ENCODE measurements around the gene RNF123. TPM values are rescaled to one million over a fixed set of nuclear protein-coding genes. Genes with fewer than 3 reads are reported as not detected.
A peak's percentile ranks its signal among the peaks of the same experiment; 100 is the strongest.
"Not testable (repeated sequence)": the region's sequence is repeated elsewhere in the genome, so short reads cannot be mapped to it uniquely, and the experiment has no call there.

Gene RNF123
- total RNA-seq, 1 experiment from 2014 or later = 47.1 TPM

GRCh38 chr3:49694409-49695070 is 5.2 kb downstream of the RNF123 start:
- POLR2A ChIA-PET; H3K36me3 Mint-ChIP-seq; H3K9me3 Mint-ChIP-seq; H3K27ac Mint-ChIP-seq; ATAC-seq; H3K27me3 Mint-ChIP-seq (ENCODE audit: low read depth); H3K4me3 Mint-ChIP-seq; DNase-seq (ENCODE audit: low spot score); CTCF ChIA-PET; H3K4me1 Mint-ChIP-seq: not testable (repeated sequence)

- POLR2A ChIA-PET; H3K36me3 Mint-ChIP-seq; H3K27ac Mint-ChIP-seq; DNase-seq (ENCODE audit: low spot score); CTCF ChIA-PET; H3K27me3 Mint-ChIP-seq (ENCODE audit: low read depth); H3K9me3 Mint-ChIP-seq; H3K4me3 Mint-ChIP-seq; H3K4me1 Mint-ChIP-seq: not testable (repeated sequence)
- peak; percentile 33 for ATAC-seq
These were observed 6.1 kb downstream of the RNF123 start for GRCh38 chr3:49695350-49696015.

- no peaks in the 10 kb centered on the region for H3K27me3 Mint-ChIP-seq (ENCODE audit: low read depth)
- H3K4me3 Mint-ChIP-seq = no peak overlapping the region
- H3K9me3 Mint-ChIP-seq = no peaks in the 10 kb centered on the region
- DNase-seq (ENCODE audit: low spot score) (no peak), ATAC-seq (no peak)
- peaks cover 16% of the 10 kb centered on the region for H3K4me1 Mint-ChIP-seq
- no peak overlapping the region for H3K27ac Mint-ChIP-seq
- TF ChIP-seq ZNF425 (CRISPR knock-in tag; conservative IDR thresholded peaks at IDR 0.05) (no peak), SMAD3 (CRISPR knock-in tag; IDR thresholded peaks at IDR 0.05; ENCODE audit: borderline replicate concordance) (no peak), PREB (CRISPR knock-in tag; IDR thresholded peaks at IDR 0.05; ENCODE audit: borderline replicate concordance) (no peak), RELA (CRISPR knock-in tag; IDR thresholded peaks at IDR 0.05; ENCODE audit: borderline replicate concordance) (no peak), GABPB1 (CRISPR knock-in tag; IDR thresholded peaks at IDR 0.05) (no peak), MXD4 (CRISPR knock-in tag; IDR thresholded peaks at IDR 0.05; ENCODE audit: borderline replicate concordance) (no peak), ETV6 (CRISPR knock-in tag; IDR thresholded peaks at IDR 0.05) (no peak), E2F5 (CRISPR knock-in tag; IDR thresholded peaks at IDR 0.05) (no peak)
- CTCF ChIA-PET = interaction anchor here (0.8 to 3.4 kb wide), 2 partner anchors 104 to 159 kb away, joined by 4 to 29 read pairs; partner anchors contain the start of gene INKA1
- peaks cover 3% of the 10 kb centered on the region for H3K36me3 Mint-ChIP-seq
- POLR2A ChIA-PET = no interaction called here
These were observed 10.1 kb downstream of the RNF123 start for GRCh38 chr3:49699281-49699979.

- H3K4me3 Mint-ChIP-seq = no peak overlapping the region
- ATAC-seq = no peak
- TF ChIP-seq ZNF532 (CRISPR knock-in tag; IDR thresholded peaks at IDR 0.05; ENCODE audit: borderline replicate concordance) (no peak), ATF3 (CRISPR knock-in tag; conservative IDR thresholded peaks at IDR 0.05) (no peak), ZNF423 (CRISPR knock-in tag; IDR thresholded peaks at IDR 0.05) (no peak), CTCF (IDR thresholded peaks at IDR 0.05) (no peak), ZNF317 (CRISPR knock-in tag; IDR thresholded peaks at IDR 0.05; ENCODE audit: borderline replicate concordance, low read depth) (no peak), ELF4 (CRISPR knock-in tag; IDR thresholded peaks at IDR 0.05; ENCODE audit: low read depth) (no peak)
These were observed 10.7 kb downstream of the RNF123 start for GRCh38 chr3:49700014-49700413.

More at GRCh38 chr3:49700014-49700413, 10.7 kb downstream of the RNF123 start:
- H3K9me3 Mint-ChIP-seq = no peaks in the 10 kb centered on the region
- H3K27ac Mint-ChIP-seq = peak overlapping the region; percentile 88; the same call in 1 of the 2 replicates
- ChIA-PET POLR2A (no interaction called here), CTCF (interaction anchor here (0.8 to 3.4 kb wide), 4 partner anchors 103 to 160 kb away, joined by 3 to 29 read pairs (median 4); partner anchors contain the start of gene INKA1)
- H3K27me3 Mint-ChIP-seq (ENCODE audit: low read depth) = no peaks in the 10 kb centered on the region
- no peak for DNase-seq (ENCODE audit: low spot score)
- peaks cover 16% of the 10 kb centered on the region for H3K4me1 Mint-ChIP-seq
- H3K36me3 Mint-ChIP-seq = peaks cover 3% of the 10 kb centered on the region
